Stomach (tissue), 4 donors: Measurements from ENCODE around the gene ARID5B.
"Not testable (repeated sequence)": the region's sequence is repeated elsewhere in the genome, so short reads cannot be mapped to it uniquely, and the experiment has no call there.

Experiments
- EP300 ChIP-seq: sonication (generic); formaldehyde crosslinking; IDR thresholded peaks from one replicate; pipeline ENCODE4 v1.6.1; 2017; ENCODE audit warnings: antibody characterized with exemption
- POLR2AphosphoS5 ChIP-seq, 3 donors: sonication (generic); formaldehyde crosslinking; IDR thresholded peaks; one replicate each; pipeline ENCODE4 v1.6.1; 2016; ENCODE audit warnings: antibody characterized with exemption in 3 of 3

GRCh38 chr10:61976951-61977721 is 75.6 kb downstream of the ARID5B start:
- TF ChIP-seq EP300; POLR2AphosphoS5 (IDR thresholded peaks at IDR 0.05): not testable (repeated sequence)
